MV-4-11 (cell line): Measurements from ENCODE around the gene ZBTB7C.

ENCODE experiments used
- DNase-seq: peaks from one replicate; lab custom pipeline; 2025; lab: John Stamatoyannopoulos, UW

Gene ZBTB7C

GRCh38 chr18:48354746-48355260 lies 54.4 kb downstream of the ZBTB7C start:
- no peak for DNase-seq

DNA sequence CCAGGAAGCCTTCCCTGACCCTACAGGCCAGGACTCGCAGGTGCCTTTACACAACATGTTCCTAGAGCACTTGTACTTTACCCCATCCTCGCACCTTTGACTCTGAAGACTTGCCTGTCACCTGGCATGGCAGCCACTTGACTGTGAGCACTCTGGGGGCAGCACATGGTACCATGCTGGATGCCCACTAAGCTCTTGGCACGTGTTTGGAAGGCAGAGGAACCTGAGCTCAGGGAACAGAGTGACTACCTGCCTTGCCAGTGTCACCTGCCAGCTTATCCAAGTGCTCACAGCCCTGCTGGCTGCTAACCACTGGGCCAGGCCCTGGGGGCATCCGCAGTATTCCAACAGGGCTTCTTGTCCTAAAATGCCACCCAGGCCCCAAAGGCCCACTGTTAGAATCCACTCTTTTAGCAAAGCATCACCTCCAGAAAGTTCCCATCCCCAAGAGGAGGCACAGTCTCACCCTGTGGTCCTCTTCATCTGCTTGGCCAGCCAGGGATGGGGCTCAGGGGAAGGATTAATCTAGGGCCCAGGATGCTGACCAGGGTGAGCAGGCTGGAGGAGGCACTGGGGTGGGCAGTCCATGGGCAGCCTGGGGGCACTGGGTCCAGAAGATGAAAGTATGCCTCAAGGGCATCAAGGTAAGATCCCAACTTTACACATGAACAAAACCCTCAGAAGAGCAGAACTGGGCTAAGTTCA lies 57.0 kb downstream of the ZBTB7C start:
- DNase-seq = no peak

DNA sequence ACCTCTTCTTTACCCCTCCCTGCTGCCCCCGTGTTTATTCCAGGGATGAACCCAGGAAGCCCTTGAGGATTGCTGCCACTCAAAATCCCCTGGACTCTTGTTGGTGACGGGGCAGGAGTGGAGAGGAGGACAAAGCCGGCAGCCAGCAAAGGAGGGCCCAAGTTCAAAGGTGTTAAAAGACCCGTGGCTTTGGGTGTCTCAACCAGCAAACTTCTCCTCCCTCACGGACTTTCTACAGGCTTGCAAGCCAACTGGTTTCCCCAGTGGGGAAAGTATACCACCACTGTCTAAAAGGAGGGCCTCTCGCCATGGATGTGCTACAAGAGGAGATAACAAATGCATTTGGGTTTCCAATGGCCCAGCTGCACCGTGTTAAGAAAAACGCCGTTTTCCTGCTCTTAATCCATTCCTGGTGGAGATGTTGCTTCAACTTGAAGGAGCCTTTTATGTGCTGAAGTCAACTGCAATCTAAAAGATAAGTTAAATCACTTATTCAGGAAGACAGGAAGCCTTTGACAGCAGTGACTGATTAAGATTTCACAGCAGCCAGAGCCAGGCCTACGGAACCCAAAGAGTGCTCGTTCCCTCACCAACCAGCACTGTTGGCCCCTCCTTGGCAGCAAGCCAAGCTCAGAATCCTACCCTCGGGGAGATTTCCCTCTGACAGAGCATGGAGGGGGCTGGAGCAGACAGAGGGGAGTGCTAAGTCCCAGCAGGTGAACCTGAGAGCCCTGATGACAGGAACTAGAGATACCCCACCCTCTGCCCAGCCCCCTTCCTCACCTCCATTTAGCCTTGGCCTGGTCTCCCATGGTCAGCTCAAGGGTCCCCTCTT lies 57.8 kb downstream of the ZBTB7C start:
- DNase-seq = no peak

GRCh38 chr18:48348739-48349138 lies 60.4 kb downstream of the ZBTB7C start:
- DNase-seq = no peak

GRCh38 chr18:48347756-48348326 lies 61.3 kb downstream of the ZBTB7C start:
- DNase-seq = no peak

DNA sequence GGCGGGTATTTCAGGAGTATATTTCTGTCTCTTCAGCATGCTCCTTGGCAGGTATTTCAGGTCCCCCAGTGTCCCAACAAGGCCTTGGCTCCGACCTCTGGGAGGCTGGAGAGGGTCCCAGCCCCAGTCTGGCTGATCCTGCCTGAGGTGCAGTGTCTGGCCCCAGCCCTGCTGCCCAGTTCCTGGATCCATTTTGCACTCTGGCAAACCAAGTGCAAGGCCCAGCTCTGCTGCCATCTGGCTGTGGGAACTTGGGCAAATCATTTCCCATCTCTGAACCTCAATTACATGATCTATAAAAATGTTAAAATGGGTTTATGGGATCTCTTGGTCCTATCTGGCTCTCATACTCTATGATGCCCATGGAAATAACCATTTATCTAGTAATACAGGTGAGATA lies 63.6 kb downstream of the ZBTB7C start:
- no peak for DNase-seq

GRCh38 chr18:48342581-48342980 lies 66.6 kb downstream of the ZBTB7C start:
- DNase-seq = no peak

DNA sequence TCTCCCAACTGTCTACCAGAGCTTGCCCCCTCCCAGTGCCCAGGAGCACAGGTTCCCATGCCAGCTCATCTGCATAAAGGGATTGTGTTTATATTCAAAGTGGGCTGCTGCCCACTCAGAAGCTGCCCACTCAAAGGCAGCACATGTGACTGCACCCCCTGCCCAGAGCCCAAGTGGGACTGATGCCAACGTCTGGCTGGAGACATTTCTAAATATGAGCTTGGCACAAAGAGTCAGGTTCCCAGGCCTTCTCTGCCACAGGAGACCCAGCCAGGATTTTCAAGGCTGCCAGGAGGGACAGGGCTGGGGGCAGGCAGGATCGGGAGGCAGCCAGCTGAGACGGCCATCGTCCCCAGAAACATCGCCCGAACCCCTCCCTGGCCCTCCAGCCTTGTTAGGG lies 67.1 kb downstream of the ZBTB7C start:
- DNase-seq = no peak

DNA sequence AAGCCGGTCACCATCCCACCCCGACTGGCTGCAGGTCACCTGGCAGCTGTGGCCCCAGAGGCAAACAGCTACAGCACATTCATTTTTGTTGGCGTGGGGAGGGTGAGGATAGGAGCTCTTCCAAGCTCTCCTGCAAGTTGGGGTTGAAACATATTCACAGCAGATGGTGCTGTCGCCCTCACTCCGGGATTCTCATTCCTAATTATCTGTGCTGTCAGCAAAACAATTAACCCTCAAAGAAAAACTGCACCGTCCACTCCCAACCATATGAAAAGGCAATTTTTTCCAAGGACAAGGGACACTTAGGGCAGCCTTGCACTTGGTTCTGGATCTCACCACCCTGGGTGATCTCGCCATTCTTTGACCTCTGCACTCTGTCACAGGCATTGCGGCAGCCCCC lies 68.6 kb downstream of the ZBTB7C start:
- no peak for DNase-seq

GRCh38 chr18:48339692-48340091 lies 69.5 kb downstream of the ZBTB7C start:
- no peak for DNase-seq

- DNase-seq = no peak
Measured at GRCh38 chr18:48338915-48339314, 70.3 kb downstream of the ZBTB7C start.

- DNase-seq = no peak
Measured at GRCh38 chr18:48337053-48337452, 72.1 kb downstream of the ZBTB7C start.

GRCh38 chr18:48336332-48336731 lies 72.9 kb downstream of the ZBTB7C start:
- DNase-seq = no peak

DNA sequence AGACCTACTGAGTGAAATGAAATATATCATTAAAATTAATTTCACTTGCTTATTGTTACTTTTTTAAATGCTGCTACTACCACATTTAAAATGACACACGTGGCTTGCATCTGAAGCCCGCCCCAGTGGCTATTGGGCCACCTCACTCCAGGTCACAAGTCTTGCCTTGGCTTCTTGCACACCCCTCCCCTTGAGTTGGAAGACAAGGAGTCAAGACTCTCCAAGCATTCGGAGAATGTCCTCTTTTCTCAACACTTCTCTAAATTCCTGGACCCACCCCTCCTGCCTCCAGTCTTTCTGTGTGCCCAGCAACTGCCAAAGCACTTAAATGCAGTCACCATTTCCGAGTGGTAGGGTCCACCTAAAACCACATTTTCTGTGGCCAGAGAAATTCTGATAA lies 73.4 kb downstream of the ZBTB7C start:
- no peak for DNase-seq

DNA sequence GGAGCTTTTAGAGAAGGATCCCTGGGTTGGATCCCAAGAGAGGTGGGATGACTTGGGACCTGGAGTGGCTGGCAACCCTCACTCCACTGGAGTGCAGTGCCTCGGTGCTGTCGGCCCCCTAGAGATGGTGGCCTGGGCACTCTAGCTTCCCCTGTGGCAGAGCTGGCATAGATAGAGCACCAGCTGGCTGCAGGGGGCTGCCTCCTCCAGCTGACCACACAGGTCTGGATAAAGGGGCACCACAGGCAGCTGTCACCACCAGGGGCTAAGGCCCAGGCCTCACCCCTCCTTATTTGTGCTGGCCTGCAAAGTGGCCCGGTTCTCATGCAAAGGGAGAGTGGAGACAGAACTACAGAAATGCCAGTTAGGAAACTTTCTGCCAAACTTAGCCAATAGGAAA lies 74.3 kb downstream of the ZBTB7C start:
- DNase-seq = no peak

DNA sequence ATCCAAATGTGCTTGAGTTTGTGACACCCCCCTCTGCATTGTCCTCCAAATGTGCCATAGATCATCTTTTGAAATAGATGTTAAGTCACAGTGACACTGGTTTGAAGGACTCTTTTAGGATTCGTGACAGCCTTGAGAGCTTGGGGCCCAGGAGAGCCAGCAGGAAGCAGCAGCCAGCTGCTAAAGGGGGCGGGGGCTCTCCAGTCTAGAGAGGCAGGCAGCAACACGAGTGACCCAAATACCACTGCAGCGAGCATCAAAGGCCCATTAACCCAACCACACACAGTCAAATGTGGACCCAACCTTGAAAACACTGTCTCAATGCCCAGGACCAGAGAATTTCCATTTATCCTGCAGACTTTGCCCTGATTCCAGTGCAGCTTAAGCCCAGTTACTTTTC lies 75.6 kb downstream of the ZBTB7C start:
- DNase-seq = no peak

GRCh38 chr18:48330016-48330991 lies 78.9 kb downstream of the ZBTB7C start:
- peak; percentile 14 for DNase-seq

DNA sequence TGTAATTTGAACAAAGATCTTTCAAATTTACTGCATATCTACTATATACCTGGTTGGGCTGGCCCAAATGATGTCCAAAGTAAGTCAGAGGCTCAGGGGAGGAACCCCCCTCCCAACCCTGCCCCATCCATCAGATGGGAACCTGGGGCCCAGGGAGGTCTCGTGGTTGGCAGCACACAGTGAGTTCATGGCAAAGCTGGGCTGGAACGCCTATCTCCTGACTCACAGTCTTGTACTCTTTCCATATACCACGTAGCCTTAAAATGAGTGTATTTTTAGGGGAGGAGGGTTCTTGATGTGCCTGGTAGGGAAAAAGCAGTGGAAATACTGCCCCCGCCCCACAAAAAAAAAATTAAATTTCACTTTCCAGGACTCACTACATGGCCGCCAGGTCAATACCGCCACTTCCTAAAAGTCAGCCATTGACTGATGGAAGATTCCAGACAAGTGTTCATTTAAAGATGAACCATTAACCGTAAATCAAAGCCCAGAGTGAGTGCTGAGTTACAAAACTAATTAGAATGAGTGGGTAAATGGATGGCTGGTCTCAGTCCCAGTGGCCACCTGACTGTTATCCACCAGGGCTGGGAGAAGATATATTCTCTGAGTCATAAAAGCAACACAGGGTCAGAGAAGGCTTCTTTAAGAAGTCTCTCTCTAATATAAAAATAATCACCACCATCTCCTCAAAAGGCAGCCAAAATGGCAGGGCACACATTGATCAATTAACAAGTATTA lies 80.5 kb downstream of the ZBTB7C start:
- DNase-seq = no peak

DNA sequence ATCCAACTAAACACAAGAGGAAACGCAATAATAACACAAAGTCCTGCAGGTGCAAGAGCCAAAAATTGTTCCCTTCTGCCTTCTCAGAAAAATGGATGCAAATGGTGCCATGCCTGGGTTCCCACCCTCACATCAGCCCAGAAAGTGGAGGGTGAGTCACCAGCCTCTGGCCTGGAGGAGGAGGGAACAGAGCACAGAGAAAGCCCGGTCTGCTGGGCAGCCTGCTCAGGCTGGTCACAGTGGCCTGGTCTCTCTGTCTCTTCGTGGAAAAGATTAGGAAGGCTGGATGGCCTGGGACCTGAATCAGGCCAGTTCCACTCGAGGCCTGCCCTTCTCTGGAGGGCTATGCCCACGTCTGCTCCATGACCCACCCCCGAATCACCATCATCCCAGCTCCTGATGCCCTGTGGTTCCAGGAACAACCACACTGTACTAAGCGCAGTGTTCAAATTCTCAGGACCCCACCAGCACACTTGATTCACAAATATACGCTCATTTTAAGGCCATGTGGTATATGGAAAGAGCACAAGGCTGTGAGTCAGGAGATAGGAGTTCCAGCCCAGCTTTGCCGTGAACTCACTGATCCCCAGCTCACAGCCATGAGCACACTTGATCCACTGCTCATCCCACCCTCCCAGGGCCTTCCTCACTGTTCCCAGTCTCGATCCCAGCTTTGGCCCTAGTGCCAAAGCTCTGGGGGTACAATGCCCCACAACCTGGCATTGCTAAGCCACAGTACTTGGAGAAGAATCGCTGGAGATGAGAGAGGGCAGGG lies 82.1 kb downstream of the ZBTB7C start:
- no peak for DNase-seq

DNA sequence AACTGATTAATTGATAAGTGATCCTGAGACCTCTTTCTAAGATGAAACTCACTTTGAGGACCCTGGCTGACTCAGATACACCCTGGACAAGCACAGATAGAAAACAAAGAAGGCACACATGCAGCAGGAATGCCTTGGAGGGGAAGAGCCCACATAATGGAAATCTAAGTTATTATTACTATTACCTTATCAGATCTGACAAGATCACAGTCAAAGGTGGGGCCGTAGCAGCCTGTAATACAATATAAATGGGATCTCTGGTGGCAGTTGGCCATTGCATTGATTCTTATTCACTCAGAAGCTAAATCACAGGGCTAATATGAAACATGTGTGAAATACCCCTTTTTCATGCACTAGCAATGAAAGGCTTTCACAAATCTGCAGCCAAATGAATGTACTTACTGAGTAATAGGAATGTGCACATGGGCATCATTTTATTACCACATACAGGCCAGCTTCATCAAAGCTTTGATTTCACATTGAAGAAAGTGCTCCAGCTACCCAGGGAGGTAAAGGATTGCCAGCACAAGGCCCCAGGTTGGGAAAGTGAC lies 84.0 kb downstream of the ZBTB7C start:
- DNase-seq = no peak
